Parathyroid adenoma (tissue), 2 donors: ENCODE data around the gene CLDN1.

Experiments used
- H2AFZ ChIP-seq: fragments of 300-600 bp; sonication (generic); one replicate; pipeline ENCODE4 v1.7.0; 2017; ENCODE audit warnings: antibody characterized with exemption, mild to moderate bottlenecking
- H3K27ac ChIP-seq: fragments of 300-600 bp; sonication (generic); one replicate; pipeline ENCODE4 v1.7.0; 2017
- H3K27me3 ChIP-seq: fragments of 300-600 bp; sonication (generic); one replicate; pipeline ENCODE4 v1.7.0; 2017; ENCODE audit warnings: low read length; ENCODE audit not compliant: control insufficient read depth, insufficient read depth
- H3K36me3 ChIP-seq: fragments of 300-600 bp; sonication (generic); one replicate; pipeline ENCODE4 v1.7.0; 2017; ENCODE audit warnings: low read length; ENCODE audit not compliant: control insufficient read depth, insufficient read depth
- H3K4me1 ChIP-seq: fragments of 300-600 bp; sonication (generic); one replicate; pipeline ENCODE4 v1.7.0; 2017; ENCODE audit warnings: control low read depth
- H3K4me2 ChIP-seq: fragments of 300-600 bp; sonication (generic); one replicate; pipeline ENCODE4 v1.7.0; 2017; ENCODE audit warnings: low read length
- H3K4me3 ChIP-seq: fragments of 300-600 bp; sonication (generic); one replicate; pipeline ENCODE4 v1.7.0; 2017; ENCODE audit warnings: low read depth, low read length
- H3K79me2 ChIP-seq: fragments of 300-600 bp; sonication (generic); one replicate; pipeline ENCODE4 v1.7.0; 2017; ENCODE audit warnings: control low read depth
- H3K9ac ChIP-seq: fragments of 300-600 bp; sonication (generic); one replicate; pipeline ENCODE4 v1.7.0; 2017; ENCODE audit warnings: mild to moderate bottlenecking
- H3K9me3 ChIP-seq: fragments of 300-600 bp; sonication (generic); one replicate; pipeline ENCODE4 v1.7.0; 2017; ENCODE audit warnings: low read length; ENCODE audit not compliant: control insufficient read depth
- CTCF ChIP-seq: fragments of 300-600 bp; sonication (generic); IDR thresholded peaks from one replicate; pipeline ENCODE4 v1.7.0; 2017; ENCODE audit warnings: antibody characterized with exemption, mild to moderate bottlenecking
- donor health status: primary hyperparathyroidism.

CLDN1 gene

GRCh38 chr3:190359813-190360212 lies 37.6 kb upstream of the CLDN1 start:
- no peaks in the 10 kb centered on the region for H3K27me3 ChIP-seq
- H3K4me3 ChIP-seq, result no peak overlapping the region
- H3K79me2 ChIP-seq, result no peaks in the 10 kb centered on the region
- H3K27ac ChIP-seq, result no peak overlapping the region
- H2AFZ ChIP-seq, result no peak overlapping the region
- no peaks in the 10 kb centered on the region for H3K4me1 ChIP-seq
- no peak for TF ChIP-seq CTCF
- no peaks in the 10 kb centered on the region for H3K9me3 ChIP-seq
- H3K9ac ChIP-seq, result no peak overlapping the region
- H3K36me3 ChIP-seq, result no peaks in the 10 kb centered on the region
- H3K4me2 ChIP-seq, result no peak overlapping the region

- H3K4me1 ChIP-seq, result no peaks in the 10 kb centered on the region
- no peak overlapping the region for H3K27ac ChIP-seq
- H3K9me3 ChIP-seq, result no peaks in the 10 kb centered on the region
- H3K4me2 ChIP-seq, result no peak overlapping the region
- H3K9ac ChIP-seq, result no peak overlapping the region
- H3K36me3 ChIP-seq, result no peaks in the 10 kb centered on the region
- no peak overlapping the region for H3K4me3 ChIP-seq
- H3K27me3 ChIP-seq, result no peaks in the 10 kb centered on the region
- H2AFZ ChIP-seq, result no peak overlapping the region
- no peak for TF ChIP-seq CTCF
- H3K79me2 ChIP-seq, result no peaks in the 10 kb centered on the region
Observed at GRCh38 chr3:190357468-190357867, 35.2 kb upstream of the CLDN1 start.

- H3K27ac ChIP-seq, result no peak overlapping the region
- H3K4me1 ChIP-seq, result no peaks in the 10 kb centered on the region
- no peak overlapping the region for H3K4me2 ChIP-seq
- no peak overlapping the region for H2AFZ ChIP-seq
- H3K36me3 ChIP-seq, result no peaks in the 10 kb centered on the region
- no peaks in the 10 kb centered on the region for H3K27me3 ChIP-seq
- no peak overlapping the region for H3K9ac ChIP-seq
- TF ChIP-seq CTCF, result no peak
- H3K4me3 ChIP-seq, result no peak overlapping the region
- H3K9me3 ChIP-seq, result no peaks in the 10 kb centered on the region
- no peaks in the 10 kb centered on the region for H3K79me2 ChIP-seq
Observed at GRCh38 chr3:190356246-190356645, 34.0 kb upstream of the CLDN1 start.

GRCh38 chr3:190352861-190353457 lies 30.7 kb upstream of the CLDN1 start:
- Histone ChIP-seq H3K4me2 (no peak overlapping the region), H3K79me2 (no peaks in the 10 kb centered on the region), H3K27ac (no peak overlapping the region), H3K27me3 (no peaks in the 10 kb centered on the region), H3K36me3 (no peaks in the 10 kb centered on the region), H2AFZ (no peak overlapping the region), H3K4me1 (no peaks in the 10 kb centered on the region), H3K4me3 (no peak overlapping the region), H3K9me3 (no peaks in the 10 kb centered on the region), H3K9ac (no peak overlapping the region)
- no peak for TF ChIP-seq CTCF

- H2AFZ ChIP-seq, result no peak overlapping the region
- no peaks in the 10 kb centered on the region for H3K27me3 ChIP-seq
- no peak overlapping the region for H3K4me3 ChIP-seq
- H3K9me3 ChIP-seq, result no peaks in the 10 kb centered on the region
- no peak overlapping the region for H3K27ac ChIP-seq
- no peak overlapping the region for H3K9ac ChIP-seq
- H3K4me1 ChIP-seq, result peaks cover 3% of the 10 kb centered on the region
- H3K36me3 ChIP-seq, result no peaks in the 10 kb centered on the region
- H3K4me2 ChIP-seq, result no peak overlapping the region
- TF ChIP-seq CTCF, result no peak
- H3K79me2 ChIP-seq, result no peaks in the 10 kb centered on the region
Observed at GRCh38 chr3:190346541-190346940, 24.3 kb upstream of the CLDN1 start.
